HCT116 (cell line): ENCODE results near the gene GTF3C5. TPM values are rescaled to one million over a fixed set of nuclear protein-coding genes. Genes with fewer than 3 reads are reported as not detected.

Source experiments
- ATAC-seq: fragments of 200-7000 bp; cut with Tn5 transposase; 2 replicates; pipeline ENCODE4 v1.9.1; 2020; ENCODE audit warnings: mild to moderate bottlenecking, moderate library complexity
- BruUV-seq: library from RNA; stranded (reverse); fragments of 400-500 nt; replicated peaks from 2 replicates; lab custom pipeline; 2021; lab: Mats Ljungman, UMichigan
- CTCF ChIA-PET: fragments of 300-600 bp; sonication (Branson Sonifier 250); formaldehyde crosslinking; loops from one replicate; lab custom pipeline; 2021; ENCODE audit warnings: antibody characterized with exemption; lab: Charles Lee
- POLR2A ChIA-PET: fragments of 300-600, 350-600 bp; sonication (Branson Sonifier 250); formaldehyde crosslinking; loops from one replicate; lab custom pipeline; 2021; ENCODE audit warnings: antibody characterized with exemption; lab: Charles Lee
- RAD21 ChIA-PET, 2 experiments: fragments of 300-600 bp; sonication (Branson Sonifier 250); formaldehyde crosslinking; loops; one replicate each; lab custom pipeline; 2023; ENCODE audit warnings: low total read pairs in 2 of 2; ENCODE audit not compliant: uncharacterized antibody in 2 of 2, unreplicated experiment in 2 of 2, low non-redundant PET in 1 of 2; lab: Charles Lee
- DNase-seq: peaks from one replicate; pipeline ENCODE4 v3.0.0-alpha.2; 2010; ENCODE audit warnings: low read depth, low spot score
- H2AFZ ChIP-seq: fragments of 200-600 bp; shearing (Covaris generic), sonication (generic); 2 replicates; pipeline ENCODE4 v1.6.1; 2017; ENCODE audit warnings: low read depth, mixed run types, mixed read lengths, antibody characterized with exemption, low read length; ENCODE audit not compliant: poor library complexity, severe bottlenecking
- H3K27ac ChIP-seq: 2 replicates; pipeline ENCODE4 v1.5.1; 2012; ENCODE audit warnings: low read depth, low read length
- H3K27me3 ChIP-seq: fragments of 200-600 bp; sonication (generic); 2 replicates; pipeline ENCODE4 v1.6.1; 2016; ENCODE audit warnings: mixed run types, low read length, mixed read lengths; ENCODE audit not compliant: insufficient read depth
- H3K36me3 ChIP-seq, 2 experiments: fragments of 200-500 bp in 1 of 2; fragments of 200-600 bp in 1 of 2; sonication (Bioruptor generic) in 1 of 2; sonication (generic) in 1 of 2; 2 replicates each; pipeline versions ENCODE4 v1.5.1 to v1.6.1; 2014 to 2016; ENCODE audit warnings: low read length in 2 of 2, inconsistent platforms in 1 of 2, mixed read lengths in 1 of 2, mixed run types in 1 of 2; ENCODE audit not compliant: insufficient read depth in 2 of 2, control insufficient read depth in 1 of 2
- H3K4me1 ChIP-seq, 2 experiments: fragments of 200-600 bp in 1 of 2; sonication (generic) in 1 of 2; 2 replicates each; pipeline versions ENCODE4 v1.5.1 to v1.6.1; 2012 to 2017; ENCODE audit warnings: low read length in 2 of 2, inconsistent platforms in 1 of 2, mild to moderate bottlenecking in 1 of 2, mixed read lengths in 1 of 2, mixed run types in 1 of 2, moderate library complexity in 1 of 2; ENCODE audit not compliant: insufficient read depth in 2 of 2, control insufficient read depth in 1 of 2
- H3K4me2 ChIP-seq: fragments of 200-600 bp; sonication (generic); 2 replicates; pipeline ENCODE4 v1.6.1; 2017; ENCODE audit warnings: mixed run types, low read length, mixed read lengths
- H3K4me3 ChIP-seq, 2 experiments: fragments of 200-600 bp in 1 of 2; sonication (generic) in 1 of 2; replicated peaks in 1 of 2; 2 replicates each; pipeline ENCODE4 v1.5.1; 2011 to 2016; ENCODE audit warnings: low read length in 2 of 2, control low read depth in 1 of 2, low read depth in 1 of 2, mild to moderate bottlenecking in 1 of 2, mixed read lengths in 1 of 2, mixed run types in 1 of 2
- H3K79me2 ChIP-seq: fragments of 200-600 bp; sonication (generic); 2 replicates; pipeline ENCODE4 v1.6.1; 2017; ENCODE audit warnings: mild to moderate bottlenecking, mixed run types, low read length, moderate library complexity, mixed read lengths; ENCODE audit not compliant: insufficient read depth
- H3K9ac ChIP-seq: fragments of 200-600 bp; sonication (generic); 2 replicates; pipeline ENCODE4 v1.6.1; 2016; ENCODE audit warnings: low read length, mixed read lengths
- H3K9me2 ChIP-seq: fragments of 200-600 bp; sonication (generic), shearing (Covaris generic); 2 replicates; pipeline ENCODE4 v1.6.1; 2017; ENCODE audit warnings: mixed run types, mild to moderate bottlenecking, moderate library complexity; ENCODE audit not compliant: insufficient read depth
- H3K9me3 ChIP-seq, 2 experiments: fragments of 200-500 bp in 1 of 2; fragments of 200-600 bp in 1 of 2; sonication (Bioruptor generic) in 1 of 2; sonication (generic) in 1 of 2; 2 replicates each; pipeline ENCODE4 v1.6.1; 2014 to 2017; ENCODE audit warnings: low read length in 2 of 2, mixed read lengths in 2 of 2, inconsistent platforms in 1 of 2, low read depth in 1 of 2, mild to moderate bottlenecking in 1 of 2, mixed run types in 1 of 2, moderate library complexity in 1 of 2; ENCODE audit not compliant: control insufficient read depth in 1 of 2, insufficient read depth in 1 of 2
- H4K20me1 ChIP-seq: fragments of 200-600 bp; sonication (generic), shearing (Covaris generic); 2 replicates; pipeline ENCODE4 v1.6.1; 2017; ENCODE audit warnings: mixed run types, mild to moderate bottlenecking, moderate library complexity; ENCODE audit not compliant: insufficient read depth
- ATF3 ChIP-seq: IDR thresholded peaks from 2 replicates; pipeline ENCODE4 v1.6.1; 2012
- CBX3 ChIP-seq: IDR thresholded peaks from 2 replicates; pipeline ENCODE4 v1.6.1; 2012; ENCODE audit warnings: low read depth
- CEBPB ChIP-seq: IDR thresholded peaks from 2 replicates; pipeline ENCODE4 v1.6.1; 2012; ENCODE audit warnings: low read depth
- EZH2 ChIP-seq: fragments of 200-600 bp; sonication (generic); IDR thresholded peaks from 2 replicates; pipeline ENCODE4 v1.6.1; 2017; ENCODE audit warnings: antibody characterized with exemption, mixed run types
- EZH2phosphoT487 ChIP-seq: fragments of 200-600 bp; IDR thresholded peaks from 2 replicates; pipeline ENCODE4 v1.6.1; 2018; ENCODE audit warnings: antibody characterized with exemption, borderline replicate concordance
- FOSL1 ChIP-seq: IDR thresholded peaks from 2 replicates; pipeline ENCODE4 v1.6.1; 2012; ENCODE audit warnings: low read depth
- JUND ChIP-seq: IDR thresholded peaks from 2 replicates; pipeline ENCODE4 v1.6.1; 2012
- POLR2AphosphoS5 ChIP-seq: IDR thresholded peaks from 2 replicates; pipeline ENCODE4 v1.6.1; 2011; ENCODE audit warnings: mild to moderate bottlenecking, low read depth, low read length, moderate library complexity
- REST ChIP-seq: IDR thresholded peaks from 2 replicates; pipeline ENCODE4 v1.6.1; 2012; ENCODE audit warnings: low read depth
- SP1 ChIP-seq: IDR thresholded peaks from 2 replicates; pipeline ENCODE4 v1.6.1; 2012; ENCODE audit warnings: low read depth
- SRF ChIP-seq: IDR thresholded peaks from 2 replicates; pipeline ENCODE4 v1.6.1; 2012; ENCODE audit warnings: low read depth
- YY1 ChIP-seq: IDR thresholded peaks from 2 replicates; pipeline ENCODE4 v1.6.1; 2011; ENCODE audit warnings: low read length, low read depth, moderate library complexity, mild to moderate bottlenecking; ENCODE audit not compliant: insufficient replicate concordance; ENCODE audit errors: extremely low read depth
- ZBTB33 ChIP-seq: IDR thresholded peaks from 2 replicates; pipeline ENCODE4 v1.6.1; 2011; ENCODE audit warnings: mild to moderate bottlenecking, low read length, moderate library complexity; ENCODE audit not compliant: insufficient replicate concordance; ENCODE audit errors: extremely low read depth
- ZFX ChIP-seq: fragments of 450-650 bp; IDR thresholded peaks from 2 replicates; pipeline ENCODE4 v1.6.1; 2017
- intact Hi-C: fragments of 100-400 bp; cut with micrococcal nuclease; formaldehyde crosslinking; loops from 2 replicates; pipeline ENCODE4 v1.10.0; 2022
- total RNA-seq: library from RNA; stranded (reverse); gene quantifications from one replicate; pipeline ENCODE4 v1.2.1, GENCODE V29; 2021; ENCODE audit not compliant: unreplicated experiment
- TF ChIP-seq, protein P1 (sequence below): IDR thresholded peaks from 2 replicates; pipeline ENCODE4 v1.6.1; 2012
- TF ChIP-seq, protein P2 (sequence below), 3 experiments: fragments of 200-600 bp in 1 of 3; sonication (generic) in 1 of 3; IDR thresholded peaks in 2 of 3; conservative IDR thresholded peaks in 1 of 3; 2 replicates each; pipeline ENCODE4 v1.5.1; 2012 to 2017; ENCODE audit warnings: low read depth in 2 of 3, low read length in 2 of 3, antibody characterized with exemption in 1 of 3, borderline replicate concordance in 1 of 3, control low read depth in 1 of 3, mild to moderate bottlenecking in 1 of 3, mixed read lengths in 1 of 3, mixed run types in 1 of 3, moderate library complexity in 1 of 3; ENCODE audit not compliant: insufficient read depth in 1 of 3

Gene GTF3C5
- total RNA-seq, 1 experiment from 2014 or later = 95.1 TPM

GRCh38 chr9:132982458-132982857 lies 48.3 kb upstream of the GTF3C5 start:
- H3K9ac ChIP-seq = no peak overlapping the region
- H2AFZ ChIP-seq = no peak overlapping the region
- H4K20me1 ChIP-seq = no peaks in the 10 kb centered on the region
- DNase-seq (no peak), ATAC-seq (no peak)
- H3K79me2 ChIP-seq = no peaks in the 10 kb centered on the region
- peaks cover 0 to 18% of the 10 kb centered on the region in 2 experiments; a peak in 2 of 4 replicates for H3K4me1 ChIP-seq
- no peak overlapping the region for H3K4me2 ChIP-seq
- CTCF ChIA-PET = no interaction called here
- no peak overlapping the region for H3K4me3 ChIP-seq
- no peaks in the 10 kb centered on the region for H3K36me3 ChIP-seq
- TF ChIP-seq CBX3 = no peak
- no peak for TF ChIP-seq EZH2
- no peak for TF ChIP-seq FOSL1
- TF ChIP-seq, protein P1, sequence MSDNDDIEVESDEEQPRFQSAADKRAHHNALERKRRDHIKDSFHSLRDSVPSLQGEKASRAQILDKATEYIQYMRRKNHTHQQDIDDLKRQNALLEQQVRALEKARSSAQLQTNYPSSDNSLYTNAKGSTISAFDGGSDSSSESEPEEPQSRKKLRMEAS = no peak
- no peak for TF ChIP-seq CEBPB
- no peak for TF ChIP-seq POLR2AphosphoS5
- TF ChIP-seq ATF3 = no peak
- TF ChIP-seq ZFX = no peak
- no peak for TF ChIP-seq JUND
- TF ChIP-seq, protein P2, sequence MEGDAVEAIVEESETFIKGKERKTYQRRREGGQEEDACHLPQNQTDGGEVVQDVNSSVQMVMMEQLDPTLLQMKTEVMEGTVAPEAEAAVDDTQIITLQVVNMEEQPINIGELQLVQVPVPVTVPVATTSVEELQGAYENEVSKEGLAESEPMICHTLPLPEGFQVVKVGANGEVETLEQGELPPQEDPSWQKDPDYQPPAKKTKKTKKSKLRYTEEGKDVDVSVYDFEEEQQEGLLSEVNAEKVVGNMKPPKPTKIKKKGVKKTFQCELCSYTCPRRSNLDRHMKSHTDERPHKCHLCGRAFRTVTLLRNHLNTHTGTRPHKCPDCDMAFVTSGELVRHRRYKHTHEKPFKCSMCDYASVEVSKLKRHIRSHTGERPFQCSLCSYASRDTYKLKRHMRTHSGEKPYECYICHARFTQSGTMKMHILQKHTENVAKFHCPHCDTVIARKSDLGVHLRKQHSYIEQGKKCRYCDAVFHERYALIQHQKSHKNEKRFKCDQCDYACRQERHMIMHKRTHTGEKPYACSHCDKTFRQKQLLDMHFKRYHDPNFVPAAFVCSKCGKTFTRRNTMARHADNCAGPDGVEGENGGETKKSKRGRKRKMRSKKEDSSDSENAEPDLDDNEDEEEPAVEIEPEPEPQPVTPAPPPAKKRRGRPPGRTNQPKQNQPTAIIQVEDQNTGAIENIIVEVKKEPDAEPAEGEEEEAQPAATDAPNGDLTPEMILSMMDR (IDR thresholded peaks at IDR 0.05 in 2 of 3, conservative IDR thresholded peaks at IDR 0.05 in 1 of 3; ENCODE audit: borderline replicate concordance in 1 of 3, insufficient read depth in 1 of 3, low read depth in 2 of 3, low read length in 2 of 3) = no peak
- no peak for TF ChIP-seq YY1
- TF ChIP-seq SP1 = no peak
- no peak for TF ChIP-seq ZBTB33
- no peak for TF ChIP-seq REST
- no peak for TF ChIP-seq EZH2phosphoT487
- TF ChIP-seq SRF = no peak
- POLR2A ChIA-PET = no interaction called here
- H3K9me2 ChIP-seq = no peaks in the 10 kb centered on the region
- H3K27me3 ChIP-seq = peaks cover 13% of the 10 kb centered on the region; the same call in 1 of the 2 replicates
- intact Hi-C loops = no loop called here
- no TSS peak for BruUV-seq
- RAD21 ChIA-PET = no interaction called here
- no peaks in the 10 kb centered on the region for H3K9me3 ChIP-seq
- no peak overlapping the region for H3K27ac ChIP-seq
